Mammary epithelial cell (primary cell): ENCODE data around the gene CSNK1G1.

Experiments used
- CTCF ChIP-seq, 2 donors: IDR thresholded peaks in 1 of 2; conservative IDR thresholded peaks in 1 of 2; 2 replicates each; pipeline ENCODE4 v1.5.1; 2011 to 2012; ENCODE audit warnings: inconsistent platforms in 2 of 2, low read length in 2 of 2, mild to moderate bottlenecking in 2 of 2, control low read depth in 1 of 2, low read depth in 1 of 2; ENCODE audit not compliant: insufficient read depth in 1 of 2; ENCODE audit errors: extremely low read depth in 1 of 2
- EZH2 ChIP-seq: IDR thresholded peaks from 2 replicates; pipeline ENCODE4 v1.6.1; 2012; ENCODE audit warnings: low read length, inconsistent platforms, borderline replicate concordance

- no peak for TF ChIP-seq CTCF (conservative IDR thresholded peaks at IDR 0.05 in 1 of 2, IDR thresholded peaks at IDR 0.05 in 1 of 2; ENCODE audit: extremely low read depth in 1 of 2, insufficient read depth in 1 of 2, low read depth in 1 of 2, low read length in 2 of 2)
- no peak for TF ChIP-seq EZH2
Measured at GRCh38 chr15:64256051-64256450, 99.9 kb downstream of the CSNK1G1 start.
